ENCODE data around the gene SAA2.

DNA sequence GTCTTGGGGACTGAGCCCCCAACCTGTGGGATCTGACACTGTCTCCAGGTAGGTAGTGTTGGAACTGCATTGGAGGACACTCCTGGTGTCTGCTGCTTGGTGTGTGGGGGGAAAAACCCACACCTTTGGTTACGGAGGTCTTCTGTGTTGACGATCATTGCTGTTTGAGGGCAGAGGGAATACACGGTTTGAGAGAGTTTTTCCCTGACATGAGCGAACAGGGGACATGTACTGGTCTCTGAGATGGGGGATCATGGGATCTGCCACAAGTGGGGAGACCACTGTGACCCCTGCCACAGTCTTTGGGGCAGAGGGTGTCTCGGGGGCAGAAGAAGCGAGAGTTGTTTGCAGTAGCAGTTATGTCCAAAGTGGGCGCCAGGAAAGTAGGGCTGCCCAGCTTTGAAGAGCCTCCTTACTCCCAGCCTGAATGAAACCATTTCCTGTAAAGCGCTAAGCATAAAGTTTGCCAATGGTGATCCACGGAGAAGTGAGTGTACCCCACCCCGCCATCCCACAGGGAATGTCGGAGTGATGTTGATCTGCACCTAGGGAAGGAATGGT, 5.4 kb upstream of the SAA2 start:
- TF ChIP-seq POLR2A (IDR thresholded peaks at IDR 0.05): no peak
- no peak for TF ChIP-seq POLR2AphosphoS5 (IDR thresholded peaks at IDR 0.05)
- TF ChIP-seq, protein P1, sequence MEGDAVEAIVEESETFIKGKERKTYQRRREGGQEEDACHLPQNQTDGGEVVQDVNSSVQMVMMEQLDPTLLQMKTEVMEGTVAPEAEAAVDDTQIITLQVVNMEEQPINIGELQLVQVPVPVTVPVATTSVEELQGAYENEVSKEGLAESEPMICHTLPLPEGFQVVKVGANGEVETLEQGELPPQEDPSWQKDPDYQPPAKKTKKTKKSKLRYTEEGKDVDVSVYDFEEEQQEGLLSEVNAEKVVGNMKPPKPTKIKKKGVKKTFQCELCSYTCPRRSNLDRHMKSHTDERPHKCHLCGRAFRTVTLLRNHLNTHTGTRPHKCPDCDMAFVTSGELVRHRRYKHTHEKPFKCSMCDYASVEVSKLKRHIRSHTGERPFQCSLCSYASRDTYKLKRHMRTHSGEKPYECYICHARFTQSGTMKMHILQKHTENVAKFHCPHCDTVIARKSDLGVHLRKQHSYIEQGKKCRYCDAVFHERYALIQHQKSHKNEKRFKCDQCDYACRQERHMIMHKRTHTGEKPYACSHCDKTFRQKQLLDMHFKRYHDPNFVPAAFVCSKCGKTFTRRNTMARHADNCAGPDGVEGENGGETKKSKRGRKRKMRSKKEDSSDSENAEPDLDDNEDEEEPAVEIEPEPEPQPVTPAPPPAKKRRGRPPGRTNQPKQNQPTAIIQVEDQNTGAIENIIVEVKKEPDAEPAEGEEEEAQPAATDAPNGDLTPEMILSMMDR (IDR thresholded peaks at IDR 0.05): no peak
- TF ChIP-seq EP300 (IDR thresholded peaks at IDR 0.05): no peak
